EL (cell line): ENCODE data around the gene SPR.

Source experiments
- DNase-seq: peaks from one replicate; pipeline ENCODE4 v3.0.0-alpha.2; 2016

SPR gene

GRCh38 chr2:72916743-72917137 is 29.5 kb downstream of the SPR start:
- DNase-seq: no peak

- DNase-seq: no peak
Observed at GRCh38 chr2:72917138-72917876, 30.1 kb downstream of the SPR start, which contains the start of gene EMX1. Gene EMX1 (plus strand): TSS chr2:72917519. CDS start chr2:72917853, 334 bp downstream.

- DNase-seq: no peak
Observed at GRCh38 chr2:72917877-72918553, 30.8 kb downstream of the SPR start.

- DNase-seq: no peak
Observed at GRCh38 chr2:72919414-72920317, 32.5 kb downstream of the SPR start.

GRCh38 chr2:72920318-72921087 is 33.3 kb downstream of the SPR start:
- peak; percentile 30 for DNase-seq

- no peak for DNase-seq
Observed at GRCh38 chr2:72921088-72921851, 34.1 kb downstream of the SPR start.

GRCh38 chr2:72921853-72922252 is 34.6 kb downstream of the SPR start:
- no peak for DNase-seq

- no peak for DNase-seq
Observed at GRCh38 chr2:72923833-72924352, 36.7 kb downstream of the SPR start.

- DNase-seq: no peak
Observed at GRCh38 chr2:72924353-72925240, 37.4 kb downstream of the SPR start.

GRCh38 chr2:72925328-72925943 is 38.2 kb downstream of the SPR start:
- no peak for DNase-seq

- DNase-seq: no peak
Observed at GRCh38 chr2:72926368-72926767, 39.2 kb downstream of the SPR start.

GRCh38 chr2:72926811-72927465 is 39.7 kb downstream of the SPR start:
- DNase-seq: no peak

- DNase-seq: no peak
Observed at GRCh38 chr2:72927619-72928550, 40.7 kb downstream of the SPR start.

GRCh38 chr2:72929010-72929409 is 41.8 kb downstream of the SPR start:
- DNase-seq: no peak

GRCh38 chr2:72931280-72931910 is 44.2 kb downstream of the SPR start:
- DNase-seq: peak; percentile 68

- DNase-seq: peak; percentile 47
Observed at GRCh38 chr2:72932045-72932740, 45.0 kb downstream of the SPR start.

GRCh38 chr2:72932805-72933204 is 45.6 kb downstream of the SPR start:
- no peak for DNase-seq
